Measurements from ENCODE around the gene RLBP1.

GRCh38 chr15:89197503-89197971, 23.8 kb downstream of the RLBP1 start:
- TF ChIP-seq E4F1 (IDR thresholded peaks at IDR 0.05; ENCODE audit: borderline replicate concordance, partially characterized antibody) (no peak), HDGF (IDR thresholded peaks at IDR 0.05) (no peak)
